Fibroblast of the aortic adventitia (primary cell): Measurements from ENCODE around the gene GTF3C4. TPM values are rescaled to one million over a fixed set of nuclear protein-coding genes. Genes with fewer than 3 reads are reported as not detected.

ENCODE experiments used
- DNase-seq: peaks from one replicate; pipeline ENCODE4 v3.0.0-alpha.2; 2010; ENCODE audit warnings: low read depth
- H3K4me3 ChIP-seq: 2 replicates; pipeline ENCODE4 v1.5.1; 2011; ENCODE audit warnings: low read depth, mild to moderate bottlenecking, control low read depth, low read length, moderate library complexity
- CTCF ChIP-seq: IDR thresholded peaks from 2 replicates; pipeline ENCODE4 v1.5.1; 2011; ENCODE audit warnings: mild to moderate bottlenecking, low read length, control low read depth, inconsistent platforms; ENCODE audit not compliant: insufficient read depth
- total RNA-seq: library from RNA; depleted of rRNA; stranded (reverse); fragments of >200 nt; gene quantifications from 2 replicates; pipeline ENCODE4 v1.2.3, GENCODE V29; 2012; ENCODE audit warnings: low replicate concordance

GTF3C4 gene
- total RNA-seq, 1 donor = 19.8 TPM

- DNase-seq = no peak
- H3K4me3 ChIP-seq = no peak overlapping the region
- TF ChIP-seq CTCF = no peak
Measured at GRCh38 chr9:132637801-132638200, 32.5 kb upstream of the GTF3C4 start.

- no peak overlapping the region for H3K4me3 ChIP-seq
- no peak for DNase-seq
- no peak for TF ChIP-seq CTCF
Measured at GRCh38 chr9:132638240-132638639, 32.0 kb upstream of the GTF3C4 start.

GRCh38 chr9:132639322-132639721 lies 30.9 kb upstream of the GTF3C4 start:
- H3K4me3 ChIP-seq = no peak overlapping the region
- DNase-seq = no peak
- TF ChIP-seq CTCF = no peak

- no peak overlapping the region for H3K4me3 ChIP-seq
- DNase-seq = no peak
- TF ChIP-seq CTCF = no peak
Measured at GRCh38 chr9:132641216-132641615, 29.0 kb upstream of the GTF3C4 start.

GRCh38 chr9:132644251-132644650 lies 26.0 kb upstream of the GTF3C4 start:
- H3K4me3 ChIP-seq = no peak overlapping the region
- no peak for DNase-seq
- TF ChIP-seq CTCF = peak; percentile 7

- no peak overlapping the region for H3K4me3 ChIP-seq
- no peak for DNase-seq
- no peak for TF ChIP-seq CTCF
Measured at GRCh38 chr9:132645306-132645705, 25.0 kb upstream of the GTF3C4 start.

GRCh38 chr9:132645711-132646110 lies 24.6 kb upstream of the GTF3C4 start:
- no peak for TF ChIP-seq CTCF
- no peak for DNase-seq
- no peak overlapping the region for H3K4me3 ChIP-seq
